Upper lobe of left lung (tissue), 4 donors: ENCODE measurements around the gene MON2.

Source experiments
- POLR2A ChIP-seq, 4 donors: fragments of 450-650 bp; IDR thresholded peaks; one replicate each; pipeline ENCODE4 v1.5.1; 2016 to 2017; ENCODE audit warnings: antibody characterized with exemption in 4 of 4, mild to moderate bottlenecking in 2 of 4
- POLR2AphosphoS5 ChIP-seq, 2 donors: sonication (generic); formaldehyde crosslinking; IDR thresholded peaks; one replicate each; pipeline ENCODE4 v1.5.1; 2017; ENCODE audit warnings: antibody characterized with exemption in 2 of 2
- TF ChIP-seq, protein P1 (sequence below), 6 experiments: fragments of 450-650 bp in 4 of 6; fragments of 200-600 bp in 2 of 6; sonication (generic) in 2 of 6; IDR thresholded peaks; one replicate each; pipeline ENCODE4 v1.5.1; 2016 to 2019; ENCODE audit warnings: antibody characterized with exemption in 6 of 6

GRCh38 chr12:62426089-62426488 is 40.5 kb upstream of the MON2 start:
- TF ChIP-seq, protein P1, sequence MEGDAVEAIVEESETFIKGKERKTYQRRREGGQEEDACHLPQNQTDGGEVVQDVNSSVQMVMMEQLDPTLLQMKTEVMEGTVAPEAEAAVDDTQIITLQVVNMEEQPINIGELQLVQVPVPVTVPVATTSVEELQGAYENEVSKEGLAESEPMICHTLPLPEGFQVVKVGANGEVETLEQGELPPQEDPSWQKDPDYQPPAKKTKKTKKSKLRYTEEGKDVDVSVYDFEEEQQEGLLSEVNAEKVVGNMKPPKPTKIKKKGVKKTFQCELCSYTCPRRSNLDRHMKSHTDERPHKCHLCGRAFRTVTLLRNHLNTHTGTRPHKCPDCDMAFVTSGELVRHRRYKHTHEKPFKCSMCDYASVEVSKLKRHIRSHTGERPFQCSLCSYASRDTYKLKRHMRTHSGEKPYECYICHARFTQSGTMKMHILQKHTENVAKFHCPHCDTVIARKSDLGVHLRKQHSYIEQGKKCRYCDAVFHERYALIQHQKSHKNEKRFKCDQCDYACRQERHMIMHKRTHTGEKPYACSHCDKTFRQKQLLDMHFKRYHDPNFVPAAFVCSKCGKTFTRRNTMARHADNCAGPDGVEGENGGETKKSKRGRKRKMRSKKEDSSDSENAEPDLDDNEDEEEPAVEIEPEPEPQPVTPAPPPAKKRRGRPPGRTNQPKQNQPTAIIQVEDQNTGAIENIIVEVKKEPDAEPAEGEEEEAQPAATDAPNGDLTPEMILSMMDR (IDR thresholded peaks at IDR 0.05), result no peak
- TF ChIP-seq POLR2AphosphoS5 (IDR thresholded peaks at IDR 0.05) (no peak), POLR2A (IDR thresholded peaks at IDR 0.05) (no peak)
